Psoas muscle (tissue), 8 donors: ENCODE measurements around the gene ADRA2B. TPM values are rescaled to one million over a fixed set of nuclear protein-coding genes. Genes with fewer than 3 reads are reported as not detected.

ENCODE experiments used
- ATAC-seq, 4 donors: fragments of 200-7000 bp; cut with Tn5 transposase; one replicate each; pipeline ENCODE4 v1.9.1; 2020; ENCODE audit warnings: moderate library complexity in 3 of 4, mild to moderate bottlenecking in 2 of 4
- DNase-seq, 2 donors: peaks; one replicate each; pipeline ENCODE4 v3.0.0-alpha.2; 2020
- H3K27ac ChIP-seq: fragments of 200-600 bp; one replicate; pipeline ENCODE4 v1.8.0; 2022
- H3K27me3 ChIP-seq, 3 donors: fragments of 200-600 bp in 1 of 3; one replicate each; pipeline versions ENCODE4 v1.6.1 to v1.8.0; 2013 to 2022; ENCODE audit warnings: low read length in 2 of 3, mild to moderate bottlenecking in 2 of 3, moderate library complexity in 1 of 3; ENCODE audit not compliant: insufficient read depth in 3 of 3
- H3K36me3 ChIP-seq, 2 donors: fragments of 200-600 bp in 1 of 2; one replicate each; pipeline versions ENCODE4 v1.6.1 to v1.8.0; 2013 to 2022; ENCODE audit warnings: low read depth in 1 of 2, mild to moderate bottlenecking in 1 of 2, moderate library complexity in 1 of 2; ENCODE audit not compliant: insufficient read depth in 1 of 2
- H3K4me1 ChIP-seq: fragments of 200-600 bp; one replicate; pipeline ENCODE4 v1.8.0; 2022
- H3K4me3 ChIP-seq: fragments of 200-600 bp; one replicate; pipeline ENCODE4 v1.8.0; 2022; ENCODE audit warnings: mild to moderate bottlenecking
- H3K9me3 ChIP-seq: fragments of 200-600 bp; one replicate; pipeline ENCODE4 v1.8.0; 2022
- CTCF ChIP-seq: fragments of 200-600 bp; IDR thresholded peaks from one replicate; pipeline ENCODE4 v1.8.0; 2022; ENCODE audit warnings: antibody characterized with exemption
- WGBS, 3 donors: extraction: QIAGEN DNeasy Blood & Tissue Kit; methylation state at CpG; one replicate each; pipeline versions ENCODE4 v1.1.6 to v1.1.7; 2013; 5-methylcytosine and 5-hydroxymethylcytosine counted together
- intact Hi-C, 2 donors: fragments of 100-400 bp; cut with DNase I; formaldehyde crosslinking; loops; one replicate each; pipeline versions ENCODE4 v1.11.0 to v1.14.2; 2022
- long read RNA-seq, 2 donors: library from polyadenylated mRNA; unstranded; transcript quantifications; one replicate each; pipeline ENCODE4 v2.0.0, GENCODE V29; 2021
- polyA plus RNA-seq, 3 donors: library from polyadenylated mRNA; stranded (reverse); fragments of 200-250 nt; gene quantifications; one replicate each; pipeline ENCODE4 v1.2.3, GENCODE V29; 2013
- total RNA-seq, 4 donors: library from RNA; stranded (reverse); fragmentation: NEBNext Ultra II Directional in 2 of 4; extraction: Animal tissue kit (Norgen Biotek cat#: 25700) in 2 of 4; gene quantifications; one replicate each; pipeline versions ENCODE4 v1.2.1 to v1.2.4, GENCODE V29; 2021 to 2023
- donor health status: healthy with polysubstance abuse.
- donor health status: DM: no; HTN: no; CAD: no; lungs with moderate emphysema.
- donor health status: Bipolar disorder and iron deficiency.
- donor health status: healthy.
- donor health status: DM: yes; HTN: yes; CAD: no.
- donor health status: DM: no; HTN: no; CAD: no.
- donor health status: DM: no; HTN: no; CAD: no.
- donor health status: DM: yes; HTN: yes; CAD: no.

The ADRA2B gene
- total RNA-seq (1 to 10 TPM; 1.6 to 5.3 (median 2.8) TPM), polyA plus RNA-seq (1 to 10 TPM; 1.7 to 2.1 (median 1.9) TPM)
- long read RNA-seq, donor 1, partial matches to known transcripts: 0 of 3 reads
- long read RNA-seq, donor 1, other reads (novel, unspliced or antisense): 0 of 3 reads
- long read RNA-seq, donor 2, transcript ADRA2B-201 (1 exons, 3,371 nt): major isoform, 9 of 10 reads
- long read RNA-seq, donor 2, partial matches to known transcripts: 0 of 10 reads
- long read RNA-seq, donor 2, other reads (novel, unspliced or antisense): 1 of 10 reads

- Histone ChIP-seq H3K4me1 (peaks cover 6% of the 10 kb centered on the region), H3K36me3 (no peaks in the 10 kb centered on the region), H3K27me3 (peaks cover 0 to 23% (median 0%) of the 10 kb centered on the region in 3 donors), H3K4me3 (peak within 1 kb of the TSS; percentile 66), H3K27ac (peak within 1 kb of the TSS; percentile 4), H3K9me3 (no peaks in the 10 kb centered on the region)
- 0 to 1% (median 1%) methylated on average over 18 to 64 of the region's 64 CpGs for WGBS, 3 donors
- peak in 2 of 4 donors; percentile 20 to 34 for ATAC-seq
- TF ChIP-seq CTCF: no peak
- intact Hi-C loops: loop anchor here (10.0 kb wide), 1 partner anchor 92 kb away; no protein-coding TSS in a partner anchor
- peak in 1 of 2 donors; percentile 60 for DNase-seq
Measured at GRCh38 chr2:96116424-96116878, at the start of gene ADRA2B. ADRA2B (minus strand) TSS chr2:96116571; CDS start chr2:96116149, 422 bp downstream.

- Histone ChIP-seq H3K4me1 (no peaks in the 10 kb centered on the region), H3K36me3 (no peaks in the 10 kb centered on the region), H3K27me3 (no peaks in the 10 kb centered on the region), H3K9me3 (no peaks in the 10 kb centered on the region), H3K4me3 (no peak overlapping the region), H3K27ac (no peak overlapping the region)
- WGBS, 3 donors: 70 to 71% (median 71%) methylated on average over 18 of the region's 18 CpGs
- ATAC-seq: no peak
- DNase-seq: no peak
- intact Hi-C loops: loop anchor here in 1 of 2 donors (1.0 kb wide), 1 partner anchor 17 kb away; no protein-coding TSS in a partner anchor
- no peak for TF ChIP-seq CTCF
Measured at GRCh38 chr2:96164459-96165184, 48.3 kb upstream of the ADRA2B start.

DNA sequence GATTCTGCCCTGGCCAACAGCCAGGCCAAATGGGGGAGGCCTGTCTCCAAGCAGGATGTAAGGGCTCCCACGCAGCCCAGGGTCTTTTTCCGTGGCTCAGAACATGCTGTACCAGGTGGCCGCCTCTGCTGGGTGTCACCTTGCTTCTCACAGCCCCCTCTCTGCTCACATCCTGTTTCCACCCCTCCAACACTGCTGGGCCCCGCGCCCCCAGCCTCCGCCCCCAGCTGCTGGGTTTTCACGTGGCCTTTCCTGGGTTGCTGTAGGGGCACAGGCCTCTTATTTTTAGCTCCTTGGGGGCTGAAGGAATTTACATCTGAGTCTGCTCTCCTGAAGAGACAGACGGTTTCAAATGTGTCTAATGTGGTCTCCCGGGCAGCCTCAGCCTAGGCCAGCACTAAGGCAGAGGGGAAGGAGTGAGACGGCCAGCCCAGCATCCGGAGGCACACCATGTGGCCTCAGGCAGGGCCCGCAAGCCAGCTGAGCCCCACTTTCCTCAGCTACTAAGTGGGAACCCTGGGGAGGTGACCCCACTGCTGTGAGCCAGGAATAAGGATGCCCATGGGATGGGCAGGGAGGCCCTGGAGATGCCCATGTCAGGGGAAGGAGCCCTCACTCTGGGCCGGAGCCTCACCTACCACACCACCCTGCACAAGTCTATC, 47.5 kb upstream of the ADRA2B start:
- ATAC-seq (peak in 2 of 4 donors; percentile 9 to 42), DNase-seq (no peak)
- Histone ChIP-seq H3K36me3 (no peaks in the 10 kb centered on the region), H3K9me3 (no peaks in the 10 kb centered on the region), H3K4me1 (no peaks in the 10 kb centered on the region), H3K4me3 (no peak overlapping the region), H3K27ac (no peak overlapping the region), H3K27me3 (no peaks in the 10 kb centered on the region)
- no peak for TF ChIP-seq CTCF
- WGBS, 3 donors: 59 to 69% (median 67%) methylated on average over 12 to 13 of the region's 13 CpGs
- intact Hi-C loops: loop anchor here in 1 of 2 donors (1.0 kb wide), 1 partner anchor 17 kb away; no protein-coding TSS in a partner anchor

DNA sequence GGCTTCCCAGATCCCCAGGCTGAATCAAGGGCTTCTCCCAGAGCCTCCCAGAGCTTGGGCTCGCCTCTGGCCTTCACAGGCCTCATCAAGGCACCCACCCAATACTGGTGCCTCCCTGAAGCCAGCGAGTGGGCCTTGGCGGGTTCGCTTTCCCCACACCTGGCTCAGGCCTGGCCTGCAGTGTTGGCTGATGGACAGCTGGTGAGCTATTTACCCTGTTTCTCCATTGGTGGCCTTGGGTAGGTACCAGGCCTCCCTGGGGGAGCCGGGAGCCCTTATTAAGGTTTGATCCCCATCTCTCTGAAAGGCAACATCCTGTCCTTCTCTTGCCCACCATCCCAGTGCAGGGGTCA, 47.0 kb upstream of the ADRA2B start:
- 85 to 90% (median 89%) methylated on average over 5 of the region's 5 CpGs for WGBS, 3 donors
- peak in 1 of 2 donors; percentile 31 for DNase-seq
- no peak overlapping the region for H3K27ac ChIP-seq
- no peaks in the 10 kb centered on the region for H3K36me3 ChIP-seq
- TF ChIP-seq CTCF: no peak
- ATAC-seq: peak in 1 of 4 donors; percentile 31
- intact Hi-C loops: no loop called here
- no peaks in the 10 kb centered on the region for H3K27me3 ChIP-seq
- no peak overlapping the region for H3K4me3 ChIP-seq
- no peaks in the 10 kb centered on the region for H3K4me1 ChIP-seq
- H3K9me3 ChIP-seq: no peaks in the 10 kb centered on the region
